Stimulated activated CD4-positive, alpha-beta T cell treated with anti-CD3 and anti-CD28 coated beads, Interleukin-12 subunit alpha, Interleukin-12 subunit beta, amount 100 ng/mL, for 24 hours (primary cell): ENCODE data around the gene MIPOL1.
"Not testable (repeated sequence)": the region's sequence is repeated elsewhere in the genome, so short reads cannot be mapped to it uniquely, and the experiment has no call there.

Experiments used
- DNase-seq, 2 experiments: peaks; one replicate each; pipeline ENCODE4 v3.0.0-alpha.2; 2020; ENCODE audit warnings: low read depth in 2 of 2

MIPOL1 gene

GRCh38 chr14:37187294-37187693 is 10.4 kb upstream of the MIPOL1 start:
- no peak for DNase-seq

- not testable (repeated sequence) for DNase-seq
These were observed 9.7 kb upstream of the MIPOL1 start for GRCh38 chr14:37187840-37188577.

- DNase-seq: not testable (repeated sequence)
These were observed 8.0 kb upstream of the MIPOL1 start for GRCh38 chr14:37189733-37190132.

DNA sequence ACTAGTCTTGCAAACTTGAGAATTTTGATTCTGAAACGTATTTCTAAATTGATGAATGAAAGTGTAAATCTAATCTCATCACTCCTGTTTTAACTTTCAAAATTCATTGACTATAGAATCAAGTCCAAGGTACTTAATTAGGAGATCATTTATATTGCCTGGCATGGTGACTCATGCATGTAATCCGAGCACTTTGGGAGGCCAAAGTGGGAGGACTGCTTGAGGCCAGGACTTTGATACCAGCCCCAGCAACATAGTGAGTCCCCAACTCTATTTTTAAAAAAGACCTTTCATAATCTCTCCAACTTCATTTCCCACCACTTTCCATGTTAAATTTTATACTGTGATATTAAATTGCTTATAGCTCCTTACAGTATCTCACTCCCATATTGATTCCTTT is 3.0 kb upstream of the MIPOL1 start:
- no peak for DNase-seq

- no peak for DNase-seq
These were observed 2.4 kb upstream of the MIPOL1 start for GRCh38 chr14:37195327-37195726.

GRCh38 chr14:37196604-37197420 is 925 bp upstream of the MIPOL1 start:
- no peak for DNase-seq

GRCh38 chr14:37198273-37198598 is 499 bp downstream of the MIPOL1 start:
- DNase-seq: no peak

DNA sequence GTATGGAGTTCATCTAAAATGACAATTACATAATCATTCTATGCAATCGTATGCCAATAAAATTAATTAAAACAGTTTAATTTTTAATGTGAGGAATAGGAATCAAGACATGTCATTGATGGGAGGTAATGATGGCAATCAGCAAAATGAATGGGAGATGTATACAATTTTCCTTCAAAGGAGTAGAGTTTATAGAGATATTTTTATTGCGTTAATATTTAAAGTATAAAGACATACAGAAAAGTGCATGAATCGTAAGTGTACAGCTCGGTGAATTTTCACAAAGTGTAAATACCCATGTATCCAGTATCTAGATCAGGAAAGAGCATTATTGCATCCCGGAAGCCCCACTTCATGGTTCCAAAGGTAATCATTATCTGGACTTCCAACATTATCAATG is 1.2 kb downstream of the MIPOL1 start:
- DNase-seq: no peak

DNA sequence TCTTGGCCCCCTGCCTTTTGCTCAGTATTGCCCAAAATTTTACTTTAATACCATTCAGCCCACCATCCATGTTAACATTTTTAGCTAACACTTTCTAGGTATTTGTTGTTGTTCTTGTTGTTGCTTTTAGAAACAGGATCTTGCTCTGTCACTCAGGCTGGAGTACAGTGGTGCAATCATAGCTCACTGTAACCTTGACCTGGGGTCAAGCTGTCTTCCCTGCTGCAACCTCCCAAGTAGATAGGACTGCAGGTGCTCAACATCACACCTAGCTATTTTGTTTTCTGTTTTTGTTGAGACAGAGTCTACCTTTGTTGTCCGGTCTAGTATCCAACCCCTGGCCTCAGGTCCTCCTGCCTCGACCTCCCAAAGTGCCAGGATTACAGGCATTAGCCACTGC is 4.0 kb downstream of the MIPOL1 start:
- DNase-seq: no peak

DNA sequence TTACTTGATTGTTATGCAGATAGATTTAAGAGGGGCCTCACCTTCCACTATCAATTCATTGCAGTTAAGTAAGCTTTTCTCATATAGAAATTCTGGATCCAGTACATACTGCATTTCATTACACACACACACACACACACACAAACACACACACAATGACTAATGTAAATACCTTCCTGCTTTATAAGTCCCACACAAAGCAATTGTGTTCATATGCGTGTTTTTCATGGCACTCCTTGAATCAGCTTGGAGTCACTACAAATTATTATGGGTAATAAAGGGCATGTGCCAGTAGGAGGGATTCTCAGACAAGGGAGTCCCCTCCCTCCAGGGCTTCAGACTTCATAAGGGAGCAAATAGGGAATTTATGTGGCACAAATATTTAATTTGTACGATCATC is 4.5 kb downstream of the MIPOL1 start:
- no peak for DNase-seq

GRCh38 chr14:37202812-37203211 is 5.1 kb downstream of the MIPOL1 start:
- DNase-seq: no peak

GRCh38 chr14:37203423-37203822 is 5.7 kb downstream of the MIPOL1 start:
- DNase-seq: no peak

- not testable (repeated sequence) for DNase-seq
These were observed 8.2 kb downstream of the MIPOL1 start for GRCh38 chr14:37205623-37206605.

DNA sequence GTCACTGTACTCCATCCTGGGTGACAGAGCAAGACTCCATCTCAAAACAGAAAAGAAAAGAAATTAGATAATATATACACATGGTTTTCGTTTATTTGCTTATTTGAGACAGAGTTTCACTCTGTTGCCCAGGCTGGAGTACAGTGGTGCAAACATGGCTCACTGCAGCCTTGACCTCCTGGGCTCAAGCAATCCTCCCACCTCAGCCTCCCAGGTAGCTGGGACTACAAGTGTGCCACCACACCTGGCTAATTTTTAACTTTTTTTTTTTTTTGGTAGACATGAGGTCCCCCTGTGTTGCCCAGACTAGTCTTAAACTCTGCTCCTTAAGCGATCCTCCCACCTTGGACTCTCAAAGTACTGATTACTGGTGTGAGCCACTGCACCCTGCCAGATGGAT is 11.9 kb downstream of the MIPOL1 start:
- DNase-seq: not testable (repeated sequence)

- DNase-seq: no peak
These were observed 12.7 kb downstream of the MIPOL1 start for GRCh38 chr14:37210448-37210847.

- DNase-seq: no peak
These were observed 15.3 kb downstream of the MIPOL1 start for GRCh38 chr14:37213016-37213415.

GRCh38 chr14:37215345-37215744 is 17.6 kb downstream of the MIPOL1 start:
- DNase-seq: no peak

DNA sequence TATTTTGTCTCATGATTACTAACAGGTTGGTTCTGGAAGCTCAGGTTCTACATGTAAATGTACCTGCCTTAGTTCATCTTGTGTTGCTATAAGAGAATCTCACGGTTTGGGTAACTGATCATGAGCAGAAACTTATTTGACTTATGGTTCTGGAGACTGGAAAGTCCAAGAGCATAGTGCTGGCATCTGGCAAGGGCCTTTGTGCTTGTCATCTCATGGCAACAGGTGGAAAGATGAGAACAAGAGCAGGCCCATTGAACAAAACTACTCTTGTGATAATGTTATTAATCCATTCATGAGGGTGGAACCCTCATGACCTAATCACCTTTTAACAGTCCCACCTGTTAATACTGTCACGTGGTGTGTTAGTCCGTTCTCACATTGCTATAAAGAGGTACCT is 23.3 kb downstream of the MIPOL1 start:
- no peak for DNase-seq

- DNase-seq: no peak
These were observed 26.3 kb downstream of the MIPOL1 start for GRCh38 chr14:37223947-37224474.

DNA sequence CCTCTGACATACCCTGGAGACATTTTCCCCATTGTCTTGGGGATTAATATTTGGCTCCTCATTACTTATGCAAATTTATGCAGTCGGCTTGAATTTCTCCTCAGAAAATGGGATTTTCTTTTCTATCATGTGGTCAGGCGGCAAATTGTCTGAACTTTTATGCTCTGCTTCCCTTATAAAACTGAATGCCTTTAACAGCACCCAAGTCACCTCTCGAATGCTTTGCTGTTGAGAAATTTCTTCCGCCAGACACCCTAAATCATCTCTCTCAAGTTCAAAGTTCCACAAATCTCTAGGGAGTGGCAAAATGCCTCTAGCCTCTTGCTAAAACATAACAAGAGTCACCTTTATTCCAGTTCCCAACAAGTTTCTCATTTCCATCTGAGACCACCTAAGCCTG is 27.9 kb downstream of the MIPOL1 start:
- not testable (repeated sequence) for DNase-seq

DNA sequence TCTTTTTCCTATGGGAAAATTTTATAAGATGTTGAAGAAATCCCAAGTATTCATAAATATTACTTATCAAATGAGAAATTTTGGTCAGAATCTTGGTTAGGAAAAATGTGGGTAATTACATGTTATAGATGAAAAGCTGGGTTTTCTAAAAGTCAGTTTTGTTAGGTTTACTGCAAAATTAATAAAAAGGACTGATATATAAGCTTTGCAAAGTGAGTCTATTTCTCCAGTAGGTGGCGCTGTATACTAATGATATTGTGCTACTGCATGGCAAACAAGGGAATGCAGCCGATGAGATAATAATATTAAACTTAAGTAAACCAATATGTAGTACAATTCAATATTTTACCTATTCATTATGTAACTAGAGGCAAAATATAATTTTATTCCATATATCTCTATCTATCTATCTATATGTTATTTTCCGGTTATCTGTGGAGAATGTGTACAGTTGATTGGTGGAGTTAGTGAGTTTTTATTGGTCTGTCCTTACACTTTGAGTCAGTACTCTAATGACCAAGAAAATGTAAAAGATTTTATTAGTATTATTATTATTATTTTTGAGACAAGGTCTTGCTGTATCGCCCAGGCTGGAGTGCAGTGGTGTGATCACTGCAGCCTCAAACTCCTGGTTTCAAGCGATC is 32.9 kb downstream of the MIPOL1 start:
- DNase-seq: no peak
